HG03378 (cell line): ENCODE results near the gene GALNT2.

Source experiments
- ATAC-seq: cut with Tn5 transposase; IDR thresholded peaks from one replicate; pipeline ENCODE4 v1.9.1; 2021; ENCODE audit warnings: mild to moderate bottlenecking, moderate library complexity; ENCODE audit not compliant: unreplicated experiment

The GALNT2 gene

GRCh38 chr1:230141797-230142607, 75.0 kb downstream of the GALNT2 start:
- ATAC-seq: no peak

GRCh38 chr1:230142608-230143210, 75.7 kb downstream of the GALNT2 start:
- no peak for ATAC-seq

- no peak for ATAC-seq
Measured at GRCh38 chr1:230143534-230143933, 76.5 kb downstream of the GALNT2 start.

- no peak for ATAC-seq
Measured at GRCh38 chr1:230144010-230144614, 77.1 kb downstream of the GALNT2 start.

- ATAC-seq: no peak
Measured at GRCh38 chr1:230144758-230145504, 77.9 kb downstream of the GALNT2 start.

GRCh38 chr1:230145505-230145899, 78.5 kb downstream of the GALNT2 start:
- no peak for ATAC-seq

- no peak for ATAC-seq
Measured at GRCh38 chr1:230145953-230146476, 79.0 kb downstream of the GALNT2 start.

GRCh38 chr1:230146709-230147108, 79.7 kb downstream of the GALNT2 start:
- no peak for ATAC-seq

GRCh38 chr1:230147253-230148125, 80.5 kb downstream of the GALNT2 start:
- no peak for ATAC-seq

- no peak for ATAC-seq
Measured at GRCh38 chr1:230148126-230148652, 81.2 kb downstream of the GALNT2 start.

GRCh38 chr1:230148768-230149469, 81.9 kb downstream of the GALNT2 start:
- no peak for ATAC-seq

- ATAC-seq: peak; percentile 69
Measured at GRCh38 chr1:230149751-230150584, 82.9 kb downstream of the GALNT2 start.

- no peak for ATAC-seq
Measured at GRCh38 chr1:230150615-230151014, 83.6 kb downstream of the GALNT2 start.

- ATAC-seq: no peak
Measured at GRCh38 chr1:230151924-230152468, 85.0 kb downstream of the GALNT2 start.

GRCh38 chr1:230152999-230153398, 86.0 kb downstream of the GALNT2 start:
- ATAC-seq: no peak

- ATAC-seq: no peak
Measured at GRCh38 chr1:230153641-230154296, 86.7 kb downstream of the GALNT2 start.

GRCh38 chr1:230155021-230155420, 88.0 kb downstream of the GALNT2 start:
- ATAC-seq: no peak

GRCh38 chr1:230156068-230156467, 89.0 kb downstream of the GALNT2 start:
- no peak for ATAC-seq
